Measurements from ENCODE around the gene DCST2.

GRCh38 chr1:155026588-155026987 lies 7.0 kb downstream of the DCST2 start:
- no peak for TF ChIP-seq CTCF (conservative IDR thresholded peaks at IDR 0.05; ENCODE audit: low read depth, low read length)
- no peak for TF ChIP-seq EZH2 (IDR thresholded peaks at IDR 0.05; ENCODE audit: low read length, unreplicated experiment)
- no peak for TF ChIP-seq EZH2phosphoT487 (IDR thresholded peaks at IDR 0.05; ENCODE audit: borderline replicate concordance, low read length)

All from PC-3 (cell line).